ENCODE measurements around the gene GNB1L. TPM values are rescaled to one million over a fixed set of nuclear protein-coding genes. Genes with fewer than 3 reads are reported as not detected.

GNB1L gene
- total RNA-seq, 1 donor = 5.2 TPM

- no peak overlapping the region for H3K4me3 ChIP-seq (ENCODE audit: low read depth, low read length)
- TF ChIP-seq CTCF (IDR thresholded peaks at IDR 0.05; ENCODE audit: insufficient read depth, low read length) = no peak
- no peak for DNase-seq (ENCODE audit: low read depth)
These were observed 115.2 kb downstream of the GNB1L start for GRCh38 chr22:19739448-19739895.

- no peak overlapping the region for H3K4me3 ChIP-seq (ENCODE audit: low read depth, low read length)
- no peak for DNase-seq (ENCODE audit: low read depth)
- no peak for TF ChIP-seq CTCF (IDR thresholded peaks at IDR 0.05; ENCODE audit: insufficient read depth, low read length)
These were observed 115.8 kb downstream of the GNB1L start for GRCh38 chr22:19738664-19739447.

- no peak for TF ChIP-seq CTCF (IDR thresholded peaks at IDR 0.05; ENCODE audit: insufficient read depth, low read length)
- H3K4me3 ChIP-seq (ENCODE audit: low read depth, low read length) = no peak overlapping the region
- DNase-seq (ENCODE audit: low read depth) = no peak
These were observed 116.6 kb downstream of the GNB1L start for GRCh38 chr22:19737846-19738663.

GRCh38 chr22:19735665-19736510, 118.8 kb downstream of the GNB1L start:
- no peak overlapping the region for H3K4me3 ChIP-seq (ENCODE audit: low read depth, low read length)
- no peak for DNase-seq (ENCODE audit: low read depth)
- no peak for TF ChIP-seq CTCF (IDR thresholded peaks at IDR 0.05; ENCODE audit: insufficient read depth, low read length)

GRCh38 chr22:19734837-19735382, 119.8 kb downstream of the GNB1L start:
- no peak overlapping the region for H3K4me3 ChIP-seq (ENCODE audit: low read depth, low read length)
- DNase-seq (ENCODE audit: low read depth) = no peak
- no peak for TF ChIP-seq CTCF (IDR thresholded peaks at IDR 0.05; ENCODE audit: insufficient read depth, low read length)

GRCh38 chr22:19734163-19734562, 120.5 kb downstream of the GNB1L start:
- TF ChIP-seq CTCF (IDR thresholded peaks at IDR 0.05; ENCODE audit: insufficient read depth, low read length) = no peak
- no peak overlapping the region for H3K4me3 ChIP-seq (ENCODE audit: low read depth, low read length)
- DNase-seq (ENCODE audit: low read depth) = no peak
